ENCODE results near the gene NAP1L5.

The NAP1L5 gene

GRCh38 chr4:88722276-88722780 lies 24.7 kb upstream of the NAP1L5 start:
- DNase-seq (ENCODE audit: low read depth in 2 of 2), result no peak

DNA sequence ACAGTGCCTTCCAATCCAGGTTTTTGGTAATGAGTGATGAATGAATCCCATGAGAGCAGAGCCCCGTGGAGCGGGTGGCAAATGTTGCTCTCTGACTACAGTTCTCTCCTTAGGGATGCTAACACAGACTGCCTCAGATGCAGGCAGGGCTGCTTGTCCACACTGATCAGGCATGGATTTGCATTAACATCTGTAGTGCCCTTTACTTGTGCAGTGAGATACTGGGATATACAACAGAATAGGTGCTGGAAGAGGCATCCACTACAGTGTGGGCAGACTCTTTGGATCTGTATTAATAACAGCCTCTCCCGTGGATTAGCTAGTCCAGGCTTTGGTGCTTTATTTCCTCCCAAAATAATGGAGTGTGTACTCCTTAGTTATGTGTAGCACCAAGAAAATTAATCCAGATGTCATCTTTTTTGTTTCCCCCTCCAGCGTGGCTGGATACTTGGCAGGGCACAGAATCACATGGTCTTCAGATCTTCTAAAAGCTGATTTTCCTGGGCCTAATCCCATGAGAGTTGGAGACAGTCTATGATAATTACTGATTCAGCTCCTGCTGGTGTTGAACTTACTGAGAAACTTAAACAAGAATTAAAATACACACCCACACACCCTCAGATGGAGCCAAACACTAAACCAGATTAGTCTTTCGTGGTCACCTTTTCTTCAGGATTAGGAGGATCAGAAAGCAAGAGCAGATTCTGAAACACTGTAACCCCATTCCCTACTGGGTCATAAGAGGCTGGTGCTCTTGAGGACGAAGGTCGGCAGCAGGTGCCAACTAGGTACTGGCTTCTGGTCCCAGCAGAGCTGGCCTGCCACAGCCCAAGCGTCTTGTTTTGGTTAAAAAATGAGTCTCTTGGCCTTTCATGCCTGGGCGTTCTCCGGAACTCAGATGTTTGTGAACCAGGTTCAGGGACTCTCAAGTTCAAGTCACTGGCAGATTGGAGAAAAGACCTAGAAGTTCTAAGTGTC lies 23.1 kb upstream of the NAP1L5 start:
- DNase-seq (ENCODE audit: low read depth in 2 of 2), result no peak

- no peak for DNase-seq (ENCODE audit: low read depth in 2 of 2)
Measured at GRCh38 chr4:88719381-88719780, 21.8 kb upstream of the NAP1L5 start.

- DNase-seq (ENCODE audit: low read depth in 2 of 2), result no peak
Measured at GRCh38 chr4:88718098-88718497, 20.5 kb upstream of the NAP1L5 start.

- DNase-seq (ENCODE audit: low read depth in 2 of 2), result no peak
Measured at GRCh38 chr4:88713782-88714181, 16.2 kb upstream of the NAP1L5 start.

DNA sequence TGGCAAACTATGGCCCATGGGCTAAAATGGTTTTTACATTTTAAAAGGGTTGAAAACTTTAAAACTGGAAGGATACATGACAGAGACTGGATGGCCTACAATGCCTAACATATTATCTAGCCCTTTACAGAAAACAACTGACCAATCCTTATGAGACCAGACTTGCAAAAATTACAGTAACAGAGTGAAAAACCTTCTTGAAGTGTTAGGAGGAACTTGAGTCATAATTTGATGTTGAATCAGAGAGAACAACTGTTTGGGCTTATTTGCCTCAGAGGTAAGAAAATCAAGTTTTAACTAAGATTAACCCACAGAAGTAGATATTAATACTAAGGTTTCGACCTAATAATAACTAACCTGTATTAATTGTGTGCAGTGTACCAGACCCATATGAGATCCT lies 12.4 kb upstream of the NAP1L5 start:
- DNase-seq (ENCODE audit: low read depth in 2 of 2), result no peak

GRCh38 chr4:88706574-88706973 lies 8.9 kb upstream of the NAP1L5 start:
- DNase-seq (ENCODE audit: low read depth in 2 of 2), result no peak

- no peak for DNase-seq (ENCODE audit: low read depth in 2 of 2)
Measured at GRCh38 chr4:88705805-88706492, 8.3 kb upstream of the NAP1L5 start.

DNA sequence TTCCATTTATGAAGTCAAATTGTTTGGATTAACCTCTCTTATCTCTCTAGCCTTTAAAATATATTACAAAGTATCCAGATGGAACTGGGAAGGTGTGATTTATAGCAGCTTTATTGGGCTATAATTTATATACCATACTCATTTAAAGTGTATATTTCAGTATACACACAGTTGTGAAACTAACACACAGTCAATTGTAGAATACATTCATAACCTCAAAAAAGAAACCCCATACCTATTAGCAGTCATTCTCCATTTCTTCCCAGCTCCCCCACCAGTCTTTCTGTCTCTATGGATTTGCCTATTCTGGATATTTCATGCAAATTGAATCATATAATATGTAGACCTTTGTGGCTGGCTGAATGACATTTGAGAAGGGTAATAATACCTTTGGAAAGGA lies 7.6 kb upstream of the NAP1L5 start:
- DNase-seq (ENCODE audit: low read depth in 2 of 2), result no peak

GRCh38 chr4:88702782-88703181 lies 5.2 kb upstream of the NAP1L5 start:
- no peak for DNase-seq (ENCODE audit: low read depth in 2 of 2)

- no peak for DNase-seq (ENCODE audit: low read depth in 2 of 2)
Measured at GRCh38 chr4:88698519-88698918, 890 bp upstream of the NAP1L5 start.

DNA sequence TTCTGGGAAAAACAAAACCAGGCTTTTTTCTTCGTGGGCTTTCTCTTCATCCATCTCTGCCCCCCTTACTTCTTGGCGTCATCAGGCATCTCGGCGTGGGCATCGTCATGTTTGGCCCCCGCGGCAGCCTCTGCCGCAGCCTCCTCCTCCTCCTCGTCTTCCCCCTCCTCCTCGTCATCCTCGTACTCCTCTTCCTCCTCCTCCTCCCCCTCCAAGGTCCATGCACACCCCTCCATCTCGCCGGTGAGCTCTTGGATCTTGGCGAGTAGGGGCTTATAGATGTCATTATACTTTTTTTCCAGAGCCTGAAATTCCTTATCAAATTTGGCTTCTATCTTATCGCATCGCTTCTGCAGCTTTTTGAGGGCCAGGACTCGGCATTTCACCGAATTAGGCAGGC lies 488 bp downstream of the NAP1L5 start:
- no peak for DNase-seq (ENCODE audit: low read depth in 2 of 2)

GRCh38 chr4:88696630-88697029 lies 999 bp downstream of the NAP1L5 start:
- no peak for DNase-seq (ENCODE audit: low read depth in 2 of 2)

- DNase-seq (ENCODE audit: low read depth in 2 of 2), result no peak
Measured at GRCh38 chr4:88693792-88694191, 3.8 kb downstream of the NAP1L5 start.

DNA sequence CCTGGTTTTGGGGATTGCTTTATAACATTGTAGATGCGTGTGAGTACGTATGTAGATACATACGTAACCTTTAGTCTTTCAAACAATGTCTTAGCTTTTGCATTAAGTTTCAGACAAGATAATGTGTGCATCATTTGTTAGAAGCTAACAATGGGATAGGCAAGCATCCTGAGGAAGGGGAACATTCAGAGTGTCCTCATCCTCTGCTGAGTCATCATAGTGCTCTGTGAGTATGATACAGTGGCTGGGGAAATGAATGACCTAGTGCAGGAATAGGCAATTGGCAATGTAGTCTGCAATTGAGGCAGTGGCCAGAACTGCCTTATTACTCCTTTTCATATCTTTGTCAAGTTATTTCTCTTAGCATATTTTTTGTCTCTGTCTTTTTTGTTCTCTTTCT lies 7.3 kb downstream of the NAP1L5 start:
- DNase-seq (ENCODE audit: low read depth in 2 of 2), result no peak

GRCh38 chr4:88681209-88681608 lies 16.4 kb downstream of the NAP1L5 start:
- no peak for DNase-seq (ENCODE audit: low read depth in 2 of 2)

- no peak for DNase-seq (ENCODE audit: low read depth in 2 of 2)
Measured at GRCh38 chr4:88675543-88675942, 22.1 kb downstream of the NAP1L5 start.

- DNase-seq (ENCODE audit: low read depth in 2 of 2), result no peak
Measured at GRCh38 chr4:88674979-88675378, 22.6 kb downstream of the NAP1L5 start.

DNA sequence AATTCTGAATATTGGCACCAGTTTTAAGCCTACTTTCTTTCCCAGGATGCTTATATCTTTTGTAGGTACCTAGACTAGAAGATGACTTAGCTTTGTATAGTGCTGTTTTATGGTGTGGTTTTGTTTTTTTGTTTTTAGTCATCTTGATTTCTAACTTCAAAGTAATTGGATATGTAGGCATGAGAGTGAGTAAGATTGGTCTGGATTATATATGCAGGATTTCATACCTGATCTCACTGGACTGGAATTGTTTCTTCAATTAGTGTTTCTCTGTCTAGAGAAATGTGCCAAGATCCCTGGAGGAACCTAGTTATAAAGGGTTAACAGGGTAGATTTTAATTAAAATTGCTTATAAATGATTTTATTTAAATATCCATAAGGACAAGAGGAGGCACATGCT lies 23.1 kb downstream of the NAP1L5 start:
- no peak for DNase-seq (ENCODE audit: low read depth in 2 of 2)

DNA sequence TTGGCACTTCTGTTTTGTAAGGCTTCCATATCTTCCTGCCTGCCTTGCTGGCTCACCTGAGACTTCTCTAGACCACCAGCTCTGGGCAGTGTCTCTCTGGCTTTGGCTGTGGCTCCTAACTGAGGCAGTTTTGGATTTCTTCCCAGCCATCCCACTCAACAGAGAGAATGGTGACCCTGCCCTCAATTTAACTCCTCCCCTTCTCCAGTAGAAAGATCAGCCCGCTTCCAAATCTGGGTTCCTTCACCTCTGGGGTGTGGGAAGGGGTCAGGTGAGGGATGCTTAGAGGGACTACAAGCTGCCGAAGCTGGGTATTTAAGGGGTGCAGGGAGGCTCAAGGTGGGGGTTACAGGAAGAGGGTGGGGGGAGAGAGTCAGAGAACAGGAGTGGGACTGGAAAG lies 23.7 kb downstream of the NAP1L5 start:
- DNase-seq (ENCODE audit: low read depth in 2 of 2), result no peak

DNA sequence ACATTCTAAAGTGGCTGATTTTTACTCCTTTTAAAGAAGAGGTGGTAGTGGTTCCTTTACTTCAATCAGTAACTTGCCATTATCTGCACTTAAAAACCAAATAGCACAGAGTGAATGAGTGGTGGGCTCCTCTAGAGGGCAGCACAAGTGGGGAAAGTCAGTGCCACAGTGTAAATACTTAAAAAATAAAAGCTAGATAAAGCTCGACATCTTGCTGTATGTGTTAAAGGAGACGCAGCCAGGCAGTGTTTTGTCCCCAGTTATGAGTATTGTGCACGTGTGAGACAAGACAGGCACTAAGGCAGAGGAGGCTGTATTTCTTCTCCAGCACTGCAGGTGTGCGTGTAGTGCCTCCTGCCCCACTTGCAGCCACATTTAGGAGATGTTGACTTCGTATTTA lies 24.6 kb downstream of the NAP1L5 start:
- no peak for DNase-seq (ENCODE audit: low read depth in 2 of 2)

GRCh38 chr4:88661739-88662138 lies 35.9 kb downstream of the NAP1L5 start:
- no peak for DNase-seq (ENCODE audit: low read depth in 2 of 2)

Measured in stimulated activated CD8-positive, alpha-beta memory T cell treated with anti-CD3 and anti-CD28 coated beads, Interleukin-15, amount 100 ng/mL, for 48 hours (primary cell).